Measurements from ENCODE around the gene MORC2. TPM values are rescaled to one million over a fixed set of nuclear protein-coding genes. Genes with fewer than 3 reads are reported as not detected.

The MORC2 gene
- total RNA-seq, 1 experiment from 2014 or later: 60.3 TPM

GRCh38 chr22:30883586-30884145 lies 84.9 kb downstream of the MORC2 start:
- Histone ChIP-seq H3K36me3 (ENCODE audit: insufficient read depth, low read length, poor library complexity, severe bottlenecking) (no peaks in the 10 kb centered on the region), H3K27ac (ENCODE audit: low read depth, low read length, poor library complexity, severe bottlenecking) (no peak overlapping the region), H3K4me1 (ENCODE audit: insufficient read depth, low read length, poor library complexity, severe bottlenecking) (peaks cover 10% of the 10 kb centered on the region), H3K27me3 (replicated peaks; ENCODE audit: insufficient read depth, low read depth, low read length, poor library complexity) (no peaks in the 10 kb centered on the region), H3K4me3 (ENCODE audit: low read depth, low read length, poor library complexity, severe bottlenecking) (no peak overlapping the region), H3K9me3 (ENCODE audit: low read depth, low read length, poor library complexity, severe bottlenecking) (no peaks in the 10 kb centered on the region)
- no peak for TF ChIP-seq EZH2 (IDR thresholded peaks at IDR 0.05; ENCODE audit: borderline replicate concordance, low read depth, low read length, poor library complexity, severe bottlenecking)
- no peak for TF ChIP-seq CTCF (conservative IDR thresholded peaks at IDR 0.05; ENCODE audit: low read depth, low read length)
- intact Hi-C loops (cut with micrococcal nuclease; ENCODE audit: unreplicated experiment): no loop called here
- ChIA-PET POLR2A (ENCODE audit: low non-redundant PET) (no interaction called here), CTCF (no interaction called here)
- BruUV-seq (replicated peaks): no TSS peak
- no peak for DNase-seq (ENCODE audit: low spot score)

GRCh38 chr22:30882974-30883533 lies 85.5 kb downstream of the MORC2 start:
- BruUV-seq (replicated peaks): no TSS peak
- DNase-seq (ENCODE audit: low spot score): no peak
- no peaks in the 10 kb centered on the region for H3K9me3 ChIP-seq (ENCODE audit: low read depth, low read length, poor library complexity, severe bottlenecking)
- intact Hi-C loops (cut with micrococcal nuclease; ENCODE audit: unreplicated experiment): no loop called here
- ChIA-PET CTCF (no interaction called here), POLR2A (ENCODE audit: low non-redundant PET) (no interaction called here)
- TF ChIP-seq EZH2 (IDR thresholded peaks at IDR 0.05; ENCODE audit: borderline replicate concordance, low read depth, low read length, poor library complexity, severe bottlenecking): no peak
- no peak for TF ChIP-seq CTCF (conservative IDR thresholded peaks at IDR 0.05; ENCODE audit: low read depth, low read length)
- H3K27me3 ChIP-seq (replicated peaks; ENCODE audit: insufficient read depth, low read depth, low read length, poor library complexity): no peaks in the 10 kb centered on the region
- peaks cover 10% of the 10 kb centered on the region for H3K4me1 ChIP-seq (ENCODE audit: insufficient read depth, low read length, poor library complexity, severe bottlenecking)
- no peak overlapping the region for H3K4me3 ChIP-seq (ENCODE audit: low read depth, low read length, poor library complexity, severe bottlenecking)
- H3K27ac ChIP-seq (ENCODE audit: low read depth, low read length, poor library complexity, severe bottlenecking): no peak overlapping the region
- no peaks in the 10 kb centered on the region for H3K36me3 ChIP-seq (ENCODE audit: insufficient read depth, low read length, poor library complexity, severe bottlenecking)

- no TSS peak for BruUV-seq (replicated peaks)
- Histone ChIP-seq H3K4me3 (ENCODE audit: low read depth, low read length, poor library complexity, severe bottlenecking) (no peak overlapping the region), H3K36me3 (ENCODE audit: insufficient read depth, low read length, poor library complexity, severe bottlenecking) (no peaks in the 10 kb centered on the region), H3K4me1 (ENCODE audit: insufficient read depth, low read length, poor library complexity, severe bottlenecking) (peaks cover 14% of the 10 kb centered on the region), H3K9me3 (ENCODE audit: low read depth, low read length, poor library complexity, severe bottlenecking) (no peaks in the 10 kb centered on the region), H3K27ac (ENCODE audit: low read depth, low read length, poor library complexity, severe bottlenecking) (no peak overlapping the region), H3K27me3 (replicated peaks; ENCODE audit: insufficient read depth, low read depth, low read length, poor library complexity) (no peaks in the 10 kb centered on the region)
- TF ChIP-seq EZH2 (IDR thresholded peaks at IDR 0.05; ENCODE audit: borderline replicate concordance, low read depth, low read length, poor library complexity, severe bottlenecking) (no peak), CTCF (conservative IDR thresholded peaks at IDR 0.05; ENCODE audit: low read depth, low read length) (no peak)
- CTCF ChIA-PET: no interaction called here
- no peak for DNase-seq (ENCODE audit: low spot score)
- intact Hi-C loops (cut with micrococcal nuclease; ENCODE audit: unreplicated experiment): no loop called here
- POLR2A ChIA-PET (ENCODE audit: low non-redundant PET): no interaction called here
These were observed 86.3 kb downstream of the MORC2 start for GRCh38 chr22:30882184-30882717.

All from A673 (cell line).